Gastroesophageal sphincter (tissue), 3 donors: ENCODE results near the gene GHRH.
A peak's percentile ranks its signal among the peaks of the same experiment; 100 is the strongest.

Experiments
- EP300 ChIP-seq: sonication (generic); formaldehyde crosslinking; IDR thresholded peaks from one replicate; pipeline ENCODE4 v1.6.1; 2017; ENCODE audit warnings: antibody characterized with exemption, mild to moderate bottlenecking
- POLR2A ChIP-seq, 2 donors: fragments of 450-650 bp; IDR thresholded peaks; one replicate each; pipeline ENCODE4 v1.6.1; 2017; ENCODE audit warnings: antibody characterized with exemption in 2 of 2, mild to moderate bottlenecking in 2 of 2, moderate library complexity in 1 of 2
- TF ChIP-seq, protein P1 (sequence below), 4 experiments: fragments of 200-600 bp in 2 of 4; fragments of 450-650 bp in 2 of 4; sonication (generic) in 1 of 4; IDR thresholded peaks; one replicate each; pipeline ENCODE4 v1.5.1; 2017 to 2019; ENCODE audit warnings: antibody characterized with exemption in 4 of 4, mild to moderate bottlenecking in 2 of 4, moderate library complexity in 2 of 4

DNA sequence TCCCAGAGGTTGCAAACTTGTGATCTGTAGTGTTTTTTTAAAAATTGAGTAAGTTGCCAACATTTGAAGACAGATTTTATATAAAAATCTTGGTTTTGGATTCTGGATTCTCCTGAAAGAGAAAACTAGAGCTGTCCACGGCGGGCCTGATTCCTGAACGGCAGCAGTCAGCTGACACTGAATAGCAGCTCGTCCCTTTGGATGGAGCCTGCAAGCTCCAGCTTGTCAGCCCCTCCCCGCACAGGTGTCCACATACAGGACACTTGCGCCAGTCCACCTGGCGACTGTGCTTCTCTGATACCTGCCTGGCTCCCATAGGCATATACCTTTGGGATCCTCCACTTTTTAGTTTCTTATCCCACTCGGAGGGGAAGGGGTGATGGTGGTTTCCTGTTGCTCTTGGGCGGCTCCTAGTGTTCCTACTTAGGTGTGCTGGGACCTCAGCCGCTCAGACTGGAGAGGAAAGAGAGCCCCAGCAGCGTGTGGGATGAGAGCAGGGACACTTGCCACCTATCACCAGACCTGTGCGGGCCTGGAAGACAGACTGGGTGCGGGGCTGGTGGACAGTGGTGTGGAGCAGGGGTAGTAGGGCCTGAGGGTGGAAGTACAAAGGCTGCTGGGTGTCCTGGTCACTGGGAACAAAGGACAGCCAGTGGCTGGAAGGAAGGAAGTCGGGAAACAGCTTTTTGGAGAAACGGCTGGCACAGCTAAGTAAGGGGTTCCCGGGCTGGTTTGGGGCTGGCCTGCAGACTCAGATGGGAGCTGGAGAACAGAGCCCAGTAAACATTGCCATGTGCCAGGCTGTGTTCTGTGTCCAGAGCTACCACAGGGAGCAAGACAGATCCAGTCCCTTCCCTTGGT, 18.3 kb downstream of the GHRH start:
- TF ChIP-seq, protein P1, sequence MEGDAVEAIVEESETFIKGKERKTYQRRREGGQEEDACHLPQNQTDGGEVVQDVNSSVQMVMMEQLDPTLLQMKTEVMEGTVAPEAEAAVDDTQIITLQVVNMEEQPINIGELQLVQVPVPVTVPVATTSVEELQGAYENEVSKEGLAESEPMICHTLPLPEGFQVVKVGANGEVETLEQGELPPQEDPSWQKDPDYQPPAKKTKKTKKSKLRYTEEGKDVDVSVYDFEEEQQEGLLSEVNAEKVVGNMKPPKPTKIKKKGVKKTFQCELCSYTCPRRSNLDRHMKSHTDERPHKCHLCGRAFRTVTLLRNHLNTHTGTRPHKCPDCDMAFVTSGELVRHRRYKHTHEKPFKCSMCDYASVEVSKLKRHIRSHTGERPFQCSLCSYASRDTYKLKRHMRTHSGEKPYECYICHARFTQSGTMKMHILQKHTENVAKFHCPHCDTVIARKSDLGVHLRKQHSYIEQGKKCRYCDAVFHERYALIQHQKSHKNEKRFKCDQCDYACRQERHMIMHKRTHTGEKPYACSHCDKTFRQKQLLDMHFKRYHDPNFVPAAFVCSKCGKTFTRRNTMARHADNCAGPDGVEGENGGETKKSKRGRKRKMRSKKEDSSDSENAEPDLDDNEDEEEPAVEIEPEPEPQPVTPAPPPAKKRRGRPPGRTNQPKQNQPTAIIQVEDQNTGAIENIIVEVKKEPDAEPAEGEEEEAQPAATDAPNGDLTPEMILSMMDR (IDR thresholded peaks at IDR 0.05): no peak
- peak in 1 of 2 donors; percentile 14 for TF ChIP-seq POLR2A (IDR thresholded peaks at IDR 0.05)
- no peak for TF ChIP-seq EP300
